GM21717 (cell line): ENCODE measurements around the gene PLA2G2F.

ENCODE experiments used
- ATAC-seq: cut with Tn5 transposase; IDR thresholded peaks from one replicate; pipeline ENCODE4 v1.9.1; 2021; ENCODE audit warnings: mild to moderate bottlenecking, moderate library complexity; ENCODE audit not compliant: unreplicated experiment

PLA2G2F gene

DNA sequence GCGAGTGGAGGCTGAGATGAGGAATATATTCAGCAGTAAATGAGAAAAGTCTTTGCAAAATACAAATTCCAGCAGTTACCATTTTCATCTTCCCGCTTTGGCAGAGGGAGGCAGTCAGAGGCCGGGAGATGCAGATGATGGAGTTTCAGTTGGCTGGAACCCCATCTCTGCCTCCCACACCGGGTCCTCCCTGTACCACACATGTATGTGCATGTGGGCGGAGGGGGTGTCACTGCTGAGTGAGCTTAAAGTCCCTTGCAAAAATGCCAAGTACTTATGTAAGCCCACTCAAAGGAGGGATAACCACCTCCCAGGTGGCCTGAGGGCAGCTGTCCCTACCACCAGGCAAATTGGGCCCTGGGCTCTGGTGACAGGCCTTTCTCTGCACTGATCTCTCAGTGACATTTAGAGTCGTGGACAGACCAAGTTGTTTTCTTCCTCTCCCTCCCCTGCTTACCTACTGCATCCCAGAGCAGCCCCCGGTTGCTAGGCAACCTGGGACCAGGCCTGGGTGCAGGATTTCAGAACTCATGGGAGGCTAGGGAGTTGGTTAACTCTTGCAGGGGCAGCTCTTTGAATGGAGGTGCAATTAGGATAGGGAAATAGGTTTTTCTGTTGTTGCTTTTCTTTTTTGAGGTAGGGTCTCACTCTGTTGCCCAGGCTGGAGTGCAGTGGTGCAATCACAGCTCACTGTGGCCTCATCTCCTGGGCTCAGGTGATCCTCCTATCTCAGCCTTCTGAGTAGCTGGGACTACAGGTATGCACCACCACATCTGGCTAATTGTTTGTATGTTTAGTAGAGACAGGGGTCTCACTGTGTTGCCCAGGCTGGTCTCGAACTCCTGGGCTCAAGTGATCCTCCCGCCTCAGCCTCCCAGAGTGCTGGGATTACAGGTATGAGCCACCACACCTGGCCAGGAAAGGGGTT, 29.7 kb downstream of the PLA2G2F start:
- no peak for ATAC-seq

DNA sequence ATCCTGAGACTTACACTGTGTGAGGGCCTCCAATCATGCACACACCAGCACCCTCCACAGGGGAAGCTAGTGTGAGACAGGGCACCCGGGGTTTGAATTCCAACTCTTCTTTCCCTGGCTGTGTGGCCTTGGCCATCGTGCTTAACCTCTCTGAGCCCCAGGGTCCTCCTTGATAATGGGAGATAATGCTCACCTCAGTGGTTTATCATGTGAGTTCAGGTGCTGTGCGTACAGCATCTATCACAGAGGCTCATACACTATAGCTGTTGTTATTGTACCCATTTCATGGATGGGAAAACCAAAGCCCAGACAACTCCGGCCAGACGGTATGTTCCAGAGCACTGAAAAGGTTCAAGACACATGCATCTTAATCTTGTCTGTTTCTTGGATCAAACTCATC, 30.8 kb downstream of the PLA2G2F start:
- no peak for ATAC-seq

DNA sequence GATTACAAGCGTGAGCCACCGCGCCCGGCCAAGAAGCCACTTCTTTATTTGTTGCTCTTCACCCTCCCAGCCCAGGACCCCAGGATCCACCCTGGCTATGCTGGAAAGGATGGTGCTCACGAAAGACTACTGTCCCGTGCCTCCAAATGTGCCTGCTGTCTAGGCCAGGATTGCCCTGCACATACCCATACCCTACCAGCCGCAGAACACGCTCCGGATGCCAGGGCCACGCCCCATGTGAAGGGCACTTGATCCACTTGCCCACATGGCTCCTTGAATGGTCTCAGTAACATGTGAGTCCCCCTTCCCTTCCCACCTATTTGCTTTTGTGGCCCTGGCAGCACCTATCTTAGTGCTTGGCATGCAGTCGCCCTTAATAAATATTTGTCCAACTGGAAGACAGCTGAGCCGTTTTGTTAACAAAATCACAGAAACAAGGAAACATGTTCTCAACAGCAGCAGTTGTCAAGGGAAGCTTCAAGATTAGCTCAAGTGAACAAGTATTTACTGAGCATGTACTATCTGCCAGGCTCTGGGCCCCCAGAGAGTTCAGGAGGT, 33.0 kb downstream of the PLA2G2F start:
- ATAC-seq = no peak

DNA sequence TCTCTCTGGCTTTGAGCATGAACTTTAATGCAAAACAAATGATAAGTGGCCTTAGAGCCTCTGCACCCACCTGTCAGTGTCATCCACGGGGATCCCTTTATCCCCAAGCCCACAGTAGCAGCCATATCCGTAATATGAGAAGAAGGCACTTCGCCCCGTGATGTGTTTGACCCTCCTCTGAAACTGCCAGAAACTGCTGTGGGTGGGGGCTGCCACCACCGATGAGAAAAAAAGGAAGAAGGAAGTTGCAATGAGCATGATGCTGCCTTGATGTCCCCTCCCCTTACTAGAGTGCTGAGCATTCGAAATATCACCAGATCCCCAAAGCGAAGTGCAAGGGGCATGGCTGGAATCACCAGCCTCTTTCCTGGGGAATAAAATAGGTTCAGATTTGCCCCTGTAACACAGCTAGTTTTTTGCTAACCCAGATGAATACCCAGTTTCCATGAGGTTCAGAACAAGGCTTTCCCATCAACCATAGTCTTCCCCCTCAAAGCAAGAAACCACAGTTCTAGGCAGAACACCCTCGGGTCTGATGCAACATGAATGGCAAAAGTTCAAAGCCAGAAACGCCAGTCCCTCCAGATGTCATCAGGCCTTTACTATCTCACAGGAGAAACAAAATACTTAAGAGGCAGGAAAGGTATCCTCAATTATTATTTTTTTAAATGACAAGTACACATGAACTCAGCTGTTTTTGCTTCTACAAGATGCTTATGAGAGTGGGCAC, 36.0 kb downstream of the PLA2G2F start:
- ATAC-seq = no peak

DNA sequence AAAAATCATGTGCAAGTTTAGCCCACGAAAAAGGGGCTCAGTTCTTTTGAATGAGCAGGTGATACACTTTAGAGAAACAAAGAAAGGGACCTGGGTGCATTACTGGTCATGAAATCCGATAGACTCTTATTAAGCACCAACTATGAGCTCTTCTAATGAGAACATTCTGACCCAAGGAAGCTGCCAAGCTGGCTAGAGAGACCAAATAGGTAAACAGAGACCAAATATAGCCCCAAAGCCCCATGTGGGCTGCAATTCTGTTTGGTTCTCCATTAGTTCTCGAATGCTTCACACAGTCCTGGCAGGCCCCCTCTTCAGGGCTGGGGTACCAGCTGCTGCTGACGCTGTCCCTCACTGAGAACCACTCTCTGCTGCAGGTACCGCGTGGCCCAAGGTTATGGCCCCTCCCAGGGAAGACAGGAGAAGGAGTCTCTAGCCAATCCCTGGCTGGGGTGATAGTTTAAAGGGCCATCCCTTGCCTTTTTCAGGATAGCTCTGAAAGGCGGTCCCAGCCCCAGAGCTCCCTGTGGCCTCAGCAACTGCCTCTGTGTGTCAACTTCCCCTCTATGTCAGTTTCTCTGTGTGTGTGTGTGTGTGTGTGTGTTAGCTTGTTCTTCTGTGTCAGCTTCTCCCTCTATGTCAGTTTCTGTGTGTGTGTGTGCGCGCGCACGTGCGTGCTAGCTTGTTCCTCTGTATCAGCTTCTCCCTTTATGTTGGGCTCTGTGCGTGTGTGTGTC, 39.7 kb downstream of the PLA2G2F start:
- no peak for ATAC-seq

DNA sequence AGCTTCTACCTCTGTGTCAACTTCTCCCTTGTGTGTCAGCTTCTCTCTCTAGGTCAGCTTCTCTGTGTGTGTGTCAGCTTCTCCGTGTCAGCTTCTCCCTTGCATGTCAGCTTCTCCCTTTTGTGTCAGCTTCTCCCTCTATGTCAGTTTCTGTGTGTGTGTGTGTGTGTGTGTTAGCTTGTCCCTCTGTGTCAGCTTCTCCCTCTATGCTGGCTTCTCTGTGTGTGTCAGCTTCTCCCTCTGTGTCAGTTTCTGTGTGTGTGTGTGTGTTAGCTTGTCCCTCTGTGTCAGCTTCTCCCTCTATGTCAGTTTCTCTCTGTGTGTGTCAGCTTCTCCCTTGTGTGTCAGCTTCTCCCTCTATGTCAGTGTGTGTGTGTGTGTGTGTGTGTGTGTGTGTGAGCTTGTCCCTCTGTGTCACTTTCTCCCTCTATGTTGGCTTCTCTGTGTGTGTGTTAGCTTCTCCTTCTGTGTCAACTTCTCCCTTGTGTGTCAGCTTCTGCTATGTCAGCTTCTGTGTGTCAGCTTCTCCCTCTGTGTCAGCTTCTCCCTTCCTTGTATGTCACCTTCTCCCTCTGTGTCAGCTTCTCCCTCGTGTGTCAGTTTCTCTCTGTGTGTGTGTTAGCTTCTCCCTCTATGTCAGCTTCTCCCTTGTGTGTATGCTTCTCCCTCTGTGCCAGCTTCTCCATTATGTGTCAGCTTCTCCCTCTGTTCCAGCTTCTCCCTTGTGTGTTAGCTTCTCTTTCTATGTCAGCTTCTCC, 40.4 kb downstream of the PLA2G2F start:
- ATAC-seq = no peak

DNA sequence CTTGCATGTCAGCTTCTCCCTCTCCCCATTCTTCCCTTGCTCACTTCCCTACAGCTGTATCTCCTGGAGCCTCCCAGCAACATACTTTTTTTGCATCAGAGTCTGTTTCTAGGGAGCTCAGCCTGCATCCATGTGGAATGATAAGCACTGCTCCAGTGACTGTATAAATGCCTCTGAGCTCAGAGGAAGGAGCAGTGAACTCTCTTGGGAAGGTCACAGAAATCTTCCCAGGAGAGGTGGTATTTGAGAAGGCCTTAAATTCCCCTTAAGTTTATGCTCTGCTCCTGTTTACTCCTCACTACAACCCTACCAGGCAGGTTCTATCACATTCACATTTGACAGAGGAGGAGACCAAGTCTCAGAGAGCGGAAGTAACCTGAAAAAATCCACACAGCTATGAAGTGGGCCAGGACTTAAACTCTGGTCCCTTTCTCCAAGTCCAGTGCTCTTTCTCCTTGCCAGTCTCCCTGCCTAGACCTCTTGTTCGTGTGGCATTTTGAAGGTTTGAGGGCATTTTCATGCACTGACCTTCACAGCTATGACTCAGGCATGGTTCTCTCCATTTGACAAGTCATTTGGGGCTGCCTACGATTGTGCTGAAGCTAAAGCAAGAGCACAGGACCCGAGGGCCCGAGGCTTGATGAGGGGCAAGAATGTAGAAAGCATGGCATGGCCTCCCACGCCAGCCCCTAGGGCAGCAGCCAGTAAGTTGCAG, 41.2 kb downstream of the PLA2G2F start:
- ATAC-seq = no peak

DNA sequence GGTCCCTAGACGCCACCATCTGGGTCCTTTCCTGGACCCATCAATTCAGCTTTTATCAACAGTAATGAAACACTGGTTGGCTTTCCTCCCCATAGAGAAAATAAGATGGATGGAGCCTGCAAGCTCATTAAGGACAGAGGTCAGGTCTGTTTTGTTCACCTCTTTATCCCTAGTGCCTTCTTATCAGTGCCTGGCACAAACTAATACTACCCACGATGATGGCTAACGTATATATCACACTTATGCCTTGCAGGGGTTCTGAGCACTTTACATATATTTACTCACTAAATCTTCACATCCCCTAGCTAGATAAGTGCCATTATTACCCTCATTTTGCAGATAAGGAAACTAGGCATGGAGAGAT, 41.7 kb downstream of the PLA2G2F start:
- ATAC-seq = no peak

DNA sequence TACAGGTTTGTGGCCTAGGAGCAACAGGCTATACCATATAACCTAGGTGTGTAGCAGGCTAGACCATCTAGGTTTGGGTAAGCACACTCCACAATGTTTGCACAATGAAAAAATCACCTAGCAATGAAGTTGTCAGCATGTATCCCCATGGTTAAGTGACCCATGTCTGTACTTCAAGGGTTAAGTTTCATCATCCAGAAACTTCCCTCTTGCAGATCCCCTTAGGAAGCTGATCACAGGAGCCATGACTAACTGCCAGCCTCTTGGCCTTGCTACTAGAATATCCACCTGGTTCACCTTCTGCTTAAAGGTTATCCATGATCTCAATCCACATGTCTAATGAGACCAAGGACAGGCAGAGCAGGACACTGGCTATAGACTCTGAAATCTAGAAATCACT, 43.3 kb downstream of the PLA2G2F start:
- no peak for ATAC-seq

DNA sequence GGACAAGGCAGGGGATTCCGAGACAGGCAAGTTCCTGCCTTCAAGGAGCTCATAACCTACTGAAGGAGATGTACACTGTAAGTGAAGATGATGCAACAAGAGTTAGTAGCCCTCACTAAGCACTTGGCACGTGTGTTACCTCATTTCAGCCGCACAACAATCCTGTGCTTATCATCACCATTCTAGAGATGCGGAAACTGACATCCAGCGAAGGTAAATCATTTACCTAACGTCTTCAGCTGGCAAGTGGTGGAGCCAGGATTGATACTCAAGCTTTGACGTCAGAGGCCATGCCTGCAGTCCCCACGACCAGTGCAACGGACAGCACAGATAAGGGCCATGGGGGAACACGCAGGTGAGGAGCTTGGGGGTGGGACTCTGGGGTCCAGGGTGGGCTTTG, 43.9 kb downstream of the PLA2G2F start:
- ATAC-seq = no peak

DNA sequence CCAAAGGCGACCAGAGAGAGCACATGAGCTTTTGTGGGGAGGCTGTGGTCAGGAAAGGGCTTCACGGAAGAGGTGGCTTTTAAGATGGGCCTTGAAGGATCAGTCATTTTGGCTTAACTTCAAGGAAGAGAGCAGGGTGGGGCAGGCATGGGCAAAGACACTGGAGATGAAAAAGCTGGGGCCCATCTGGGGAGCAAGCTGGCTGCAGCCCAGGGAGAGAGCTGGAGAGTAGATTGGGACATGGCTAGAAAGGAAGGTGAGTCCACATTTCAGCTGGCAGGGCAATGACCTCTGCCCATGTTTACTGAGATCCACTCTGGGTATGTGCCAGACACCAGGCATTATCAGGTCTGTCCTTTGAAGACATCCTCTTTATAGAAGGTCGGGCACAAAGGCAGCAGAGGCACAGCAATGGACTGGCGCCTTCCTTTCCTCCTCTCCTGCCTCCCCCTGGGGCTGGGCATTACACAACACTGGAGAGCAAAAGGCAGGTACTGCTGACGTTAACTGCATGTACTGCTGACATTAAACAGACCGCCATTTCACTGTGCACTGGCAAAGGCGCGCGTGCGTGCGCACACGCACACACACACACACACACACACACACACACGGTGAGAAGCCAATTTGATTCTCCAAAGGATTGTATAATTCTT, 44.6 kb downstream of the PLA2G2F start:
- ATAC-seq = no peak

DNA sequence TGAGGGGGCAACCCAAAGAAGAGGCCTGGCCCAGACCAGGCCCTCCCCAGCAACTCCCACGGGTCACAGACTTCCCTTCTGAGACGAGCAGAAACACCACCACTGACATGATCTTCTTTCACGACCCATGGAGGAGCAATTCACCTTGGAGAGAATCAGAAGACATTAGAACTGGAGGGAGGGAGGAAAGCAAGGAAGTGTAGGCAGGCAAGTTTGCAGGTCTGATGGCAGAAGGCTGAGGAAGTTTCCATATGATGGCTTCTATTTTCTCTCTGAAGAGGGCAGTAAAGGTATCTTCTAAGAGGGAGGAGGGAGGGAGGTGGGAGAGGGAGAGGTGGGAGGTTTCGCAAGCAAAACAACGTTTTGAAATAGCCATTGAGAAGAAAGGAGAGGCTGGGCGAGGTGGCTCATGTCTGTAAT, 45.4 kb downstream of the PLA2G2F start:
- no peak for ATAC-seq

DNA sequence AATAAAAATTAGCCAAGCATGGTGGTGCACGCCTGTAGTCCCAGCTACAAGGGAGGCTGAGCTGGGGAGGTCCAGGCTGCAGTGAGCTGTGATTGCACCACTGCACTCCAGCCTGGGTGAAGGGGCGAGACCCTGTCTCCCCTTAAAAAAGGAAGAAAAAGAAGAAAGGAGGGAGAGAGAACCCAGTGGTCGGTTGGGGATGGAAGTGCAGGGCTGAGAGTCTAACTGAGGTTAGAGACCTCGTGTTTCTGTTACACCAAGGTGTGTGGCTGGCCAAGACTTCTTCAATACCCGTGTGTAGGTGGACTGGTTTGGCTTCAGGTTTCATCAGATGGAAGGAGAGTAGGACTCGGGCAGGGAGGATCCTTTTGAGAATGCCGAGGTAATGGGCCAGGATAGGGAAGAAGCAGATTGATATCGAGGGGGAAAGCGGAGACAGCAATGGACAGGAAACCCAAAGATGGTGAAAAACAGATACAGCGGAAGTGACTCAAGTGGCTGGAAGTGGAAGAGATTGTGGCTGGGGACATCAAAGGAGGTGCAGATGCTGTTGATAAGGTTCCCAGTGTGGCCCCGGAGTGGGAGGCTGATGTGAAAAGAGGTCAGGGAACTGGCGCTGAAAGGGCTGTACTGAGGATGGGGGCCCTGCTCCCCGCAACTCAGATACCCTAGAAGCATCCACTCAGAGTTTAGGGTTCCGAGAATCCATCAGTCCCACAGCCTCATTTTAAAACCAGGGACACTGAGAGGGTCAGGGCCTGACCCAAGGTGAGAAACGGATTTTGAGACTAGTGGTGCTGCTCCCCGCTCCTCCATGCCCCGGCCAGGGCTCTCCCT, 46.1 kb downstream of the PLA2G2F start:
- ATAC-seq = no peak

DNA sequence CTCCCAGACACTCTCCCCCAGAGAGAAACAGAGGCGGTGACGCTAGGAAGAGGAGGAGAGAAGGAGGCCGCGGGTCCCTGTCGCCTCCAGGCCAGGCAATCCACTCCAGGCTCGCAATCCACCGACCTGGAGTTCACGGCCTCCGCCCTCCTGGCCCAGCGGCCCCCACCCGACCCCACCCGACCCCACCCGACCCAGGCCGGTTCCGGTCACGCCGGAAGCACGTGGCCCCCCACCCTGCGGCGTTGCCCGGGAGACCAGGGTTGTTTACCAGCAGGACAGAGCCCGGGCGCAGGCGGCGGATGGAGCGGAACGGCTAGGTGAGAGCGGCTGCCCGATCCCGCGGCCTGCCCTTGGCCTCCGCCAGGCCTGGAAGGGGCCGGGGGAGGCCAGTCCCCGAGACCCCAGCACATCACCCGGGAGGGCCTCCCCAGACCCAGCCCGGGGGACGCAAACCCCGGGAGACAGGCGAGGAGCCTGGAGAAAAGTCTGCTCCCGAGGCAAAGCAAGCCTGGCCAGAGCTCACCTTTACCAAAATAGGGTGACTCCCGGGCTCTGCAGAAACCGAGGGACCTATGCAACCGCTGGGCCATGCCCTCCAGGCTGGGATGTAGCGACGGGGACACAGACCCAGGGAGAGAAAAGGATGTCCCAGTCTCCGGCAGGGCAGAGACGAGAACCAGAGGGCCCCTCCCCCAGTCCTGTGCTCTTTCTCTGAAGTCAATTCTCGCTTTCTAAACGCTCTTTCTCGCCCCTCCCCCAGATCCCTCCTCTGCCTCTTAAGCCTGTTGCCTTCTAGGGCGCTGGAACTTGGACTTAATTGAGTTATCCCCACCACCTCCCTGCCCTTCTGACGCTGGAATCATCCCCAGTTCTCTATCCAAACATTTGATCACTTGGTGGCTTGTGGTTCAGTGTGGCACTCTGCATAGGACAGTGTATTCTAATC, 47.0 kb downstream of the PLA2G2F start, which contains the start of the genes PLA2G2C and UBXN10:
Gene PLA2G2C (minus strand): TSS at position 685 of the 949 bp plus-strand sequence. CDS start 9,155 bp downstream, outside the sequence.
Gene UBXN10 (plus strand): TSS at position 263 of the 949 bp plus-strand sequence. CDS start 4,466 bp downstream, outside the sequence.
- no peak for ATAC-seq

DNA sequence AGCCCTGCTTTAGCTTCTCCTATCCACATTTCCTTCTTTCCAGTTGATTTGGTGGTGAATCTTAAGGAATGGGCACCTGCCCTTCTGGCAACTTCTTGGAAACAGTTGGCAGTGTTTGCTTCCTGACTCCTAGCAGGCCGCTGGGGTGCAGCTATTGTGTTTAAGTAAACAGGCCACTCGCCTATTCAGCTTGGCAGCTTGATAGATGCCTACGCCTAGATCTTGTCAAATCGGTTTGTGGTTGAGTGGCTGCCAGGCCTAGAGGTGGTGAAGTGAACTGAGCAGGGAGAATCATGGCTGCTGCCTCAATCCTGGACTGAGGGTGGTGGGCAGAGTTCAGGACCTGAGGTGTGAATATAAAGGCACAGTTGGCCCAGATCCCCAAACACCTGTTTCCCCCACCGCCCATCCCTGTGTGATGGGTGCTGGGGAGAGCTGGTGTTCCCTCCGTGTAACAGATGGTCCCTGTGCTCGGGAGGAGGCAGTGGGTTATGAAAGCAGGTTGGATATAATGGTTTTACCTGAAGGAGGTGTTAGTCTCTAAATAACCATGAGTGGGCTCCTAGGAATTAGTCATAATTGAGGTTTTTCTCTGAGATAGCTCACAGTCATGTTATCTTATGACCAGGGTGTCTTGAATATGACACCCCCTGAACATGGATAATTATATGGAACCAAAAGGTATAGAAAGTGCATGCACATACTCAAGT, 48.1 kb downstream of the PLA2G2F start:
- no peak for ATAC-seq

DNA sequence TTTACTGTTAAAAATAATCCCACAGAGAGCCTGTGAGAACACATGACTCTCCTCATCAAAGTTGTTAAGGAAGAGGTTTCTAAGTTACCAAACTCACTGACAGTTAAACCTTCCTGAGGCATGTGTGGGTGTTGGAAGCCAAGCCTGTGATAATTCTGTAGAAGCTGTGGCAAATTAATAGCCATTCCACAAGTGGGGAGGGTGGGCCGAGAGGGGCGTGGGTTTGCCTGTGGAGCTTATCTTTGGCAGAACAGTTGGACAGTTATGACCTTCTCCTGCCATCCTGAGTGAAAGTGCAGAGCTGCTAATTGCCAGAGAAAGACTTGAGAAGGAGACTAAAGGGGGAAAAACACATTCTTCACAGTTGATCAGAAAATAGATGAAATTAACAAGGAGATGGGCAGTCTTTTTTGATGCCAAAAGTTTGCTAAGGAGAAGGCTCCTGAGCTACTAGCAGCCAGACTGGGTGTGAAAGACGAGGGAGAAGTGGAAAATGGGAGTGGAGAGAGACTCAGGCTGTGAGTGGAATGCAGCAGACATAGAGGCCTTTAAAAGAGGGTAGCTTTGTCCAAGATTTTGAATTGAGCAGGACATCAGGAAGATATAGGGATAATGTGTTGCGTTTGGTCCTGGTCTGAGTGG, 48.8 kb downstream of the PLA2G2F start:
- ATAC-seq = no peak
